ENCODE measurements around the gene LECT2. TPM values are rescaled to one million over a fixed set of nuclear protein-coding genes. Genes with fewer than 3 reads are reported as not detected.
A peak's percentile ranks its signal among the peaks of the same experiment; 100 is the strongest.

Gene LECT2
- total and polyA plus RNA-seq, 5 experiments from 2014 or later: not detected

GRCh38 chr5:135991429-135991828 lies 36.6 kb upstream of the LECT2 start:
- Mint-ChIP-seq H3K27ac (no peak overlapping the region), H3K9me3 (peaks cover 0 to 5% (median 0%) of the 10 kb centered on the region in 9 donors), H3K27me3 (peaks cover 2 to 45% (median 9%) of the 10 kb centered on the region in 5 donors), H3K4me1 (no peaks in the 10 kb centered on the region), H3K36me3 (no peaks in the 10 kb centered on the region), H3K4me3 (no peak overlapping the region)
- ATAC-seq: no peak
- DNase-seq: no peak
- POLR2A ChIA-PET: no interaction called here

GRCh38 chr5:135990528-135991255 lies 35.9 kb upstream of the LECT2 start:
- POLR2A ChIA-PET: no interaction called here
- H3K4me1 Mint-ChIP-seq: no peaks in the 10 kb centered on the region
- H3K4me3 Mint-ChIP-seq: no peak overlapping the region

GRCh38 chr5:135989686-135990085 lies 34.9 kb upstream of the LECT2 start:
- Mint-ChIP-seq H3K36me3 (no peaks in the 10 kb centered on the region), H3K4me1 (no peaks in the 10 kb centered on the region), H3K4me3 (no peak overlapping the region), H3K9me3 (peaks cover 0 to 2% (median 0%) of the 10 kb centered on the region in 9 donors), H3K27me3 (peaks cover 6 to 45% (median 15%) of the 10 kb centered on the region in 5 donors), H3K27ac (peak overlapping the region in 1 of 10 donors; percentile 5)
- POLR2A ChIA-PET: no interaction called here
- DNase-seq (no peak), ATAC-seq (no peak)

More at GRCh38 chr5:135990528-135991255, 35.9 kb upstream of the LECT2 start:
- Mint-ChIP-seq H3K27ac (no peak overlapping the region), H3K36me3 (no peaks in the 10 kb centered on the region), H3K9me3 (peaks cover 0 to 5% (median 0%) of the 10 kb centered on the region in 9 donors), H3K27me3 (peaks cover 6 to 45% (median 15%) of the 10 kb centered on the region in 5 donors)
- ATAC-seq: no peak
- no peak for DNase-seq

GRCh38 chr5:135988546-135988945 lies 33.8 kb upstream of the LECT2 start:
- ATAC-seq (no peak), DNase-seq (no peak)
- POLR2A ChIA-PET: no interaction called here
- Mint-ChIP-seq H3K27me3 (peaks cover 6 to 45% (median 15%) of the 10 kb centered on the region in 5 donors), H3K4me1 (no peaks in the 10 kb centered on the region), H3K9me3 (no peaks in the 10 kb centered on the region), H3K36me3 (no peaks in the 10 kb centered on the region), H3K4me3 (no peak overlapping the region), H3K27ac (no peak overlapping the region)

GRCh38 chr5:135986891-135987401 lies 32.2 kb upstream of the LECT2 start:
- Mint-ChIP-seq H3K36me3 (no peaks in the 10 kb centered on the region), H3K27ac (no peak overlapping the region), H3K27me3 (peaks cover 6 to 45% (median 15%) of the 10 kb centered on the region in 5 donors), H3K4me1 (no peaks in the 10 kb centered on the region), H3K9me3 (peaks cover 0 to 5% (median 0%) of the 10 kb centered on the region in 9 donors), H3K4me3 (no peak overlapping the region)
- DNase-seq: no peak
- no peak for ATAC-seq
- POLR2A ChIA-PET: no interaction called here

GRCh38 chr5:135986401-135986800 lies 31.6 kb upstream of the LECT2 start:
- H3K4me3 Mint-ChIP-seq: no peak overlapping the region
- POLR2A ChIA-PET: no interaction called here
- H3K27me3 Mint-ChIP-seq: peaks cover 5 to 44% (median 14%) of the 10 kb centered on the region in 5 donors
- H3K36me3 Mint-ChIP-seq: no peaks in the 10 kb centered on the region
- no peak for ATAC-seq
- no peak for DNase-seq
- H3K27ac Mint-ChIP-seq: no peak overlapping the region
- peaks cover 0 to 9% (median 0%) of the 10 kb centered on the region in 9 donors for H3K9me3 Mint-ChIP-seq
- H3K4me1 Mint-ChIP-seq: no peaks in the 10 kb centered on the region

- no peak overlapping the region for H3K27ac Mint-ChIP-seq
- H3K4me1 Mint-ChIP-seq: no peaks in the 10 kb centered on the region
These were observed 31.2 kb upstream of the LECT2 start for GRCh38 chr5:135985951-135986350.

GRCh38 chr5:135980620-135981019 lies 25.8 kb upstream of the LECT2 start:
- POLR2A ChIA-PET: no interaction called here
- Mint-ChIP-seq H3K4me1 (no peaks in the 10 kb centered on the region), H3K36me3 (peaks cover 0 to 3% (median 0%) of the 10 kb centered on the region in 3 donors), H3K9me3 (peaks cover 0 to 12% (median 2%) of the 10 kb centered on the region in 9 donors), H3K27ac (no peak overlapping the region), H3K4me3 (no peak overlapping the region), H3K27me3 (peaks cover 8 to 23% (median 14%) of the 10 kb centered on the region in 5 donors)
- ATAC-seq: no peak
- no peak for DNase-seq

More at GRCh38 chr5:135985951-135986350, 31.2 kb upstream of the LECT2 start:
- Mint-ChIP-seq H3K27me3 (peaks cover 4 to 40% (median 12%) of the 10 kb centered on the region in 5 donors), H3K9me3 (peaks cover 0 to 12% (median 0%) of the 10 kb centered on the region in 9 donors), H3K36me3 (no peaks in the 10 kb centered on the region), H3K4me3 (no peak overlapping the region)
- ATAC-seq (no peak), DNase-seq (no peak)
- POLR2A ChIA-PET: no interaction called here

GRCh38 chr5:135979510-135979909 lies 24.7 kb upstream of the LECT2 start:
- H3K27me3 Mint-ChIP-seq: peaks cover 13 to 29% (median 25%) of the 10 kb centered on the region in 5 donors
- DNase-seq (no peak), ATAC-seq (no peak)
- no peaks in the 10 kb centered on the region for H3K4me1 Mint-ChIP-seq
- POLR2A ChIA-PET: no interaction called here
- peaks cover 0 to 3% (median 0%) of the 10 kb centered on the region in 3 donors for H3K36me3 Mint-ChIP-seq
- no peak overlapping the region for H3K4me3 Mint-ChIP-seq
- peaks cover 0 to 12% (median 2%) of the 10 kb centered on the region in 9 donors for H3K9me3 Mint-ChIP-seq
- no peak overlapping the region for H3K27ac Mint-ChIP-seq

- POLR2A ChIA-PET: no interaction called here
- Mint-ChIP-seq H3K27me3 (peaks cover 13 to 34% (median 29%) of the 10 kb centered on the region in 5 donors), H3K4me3 (no peak overlapping the region), H3K4me1 (no peaks in the 10 kb centered on the region), H3K27ac (no peak overlapping the region), H3K36me3 (peaks cover 0 to 3% (median 0%) of the 10 kb centered on the region in 3 donors), H3K9me3 (peaks cover 0 to 12% (median 2%) of the 10 kb centered on the region in 9 donors)
- no peak for ATAC-seq
- DNase-seq: no peak
These were observed 24.2 kb upstream of the LECT2 start for GRCh38 chr5:135978993-135979392.

- Mint-ChIP-seq H3K27ac (no peak overlapping the region), H3K27me3 (peaks cover 20 to 41% (median 37%) of the 10 kb centered on the region in 5 donors), H3K9me3 (peaks cover 0 to 12% (median 2%) of the 10 kb centered on the region in 9 donors), H3K4me1 (no peaks in the 10 kb centered on the region), H3K4me3 (no peak overlapping the region), H3K36me3 (peaks cover 0 to 3% (median 0%) of the 10 kb centered on the region in 3 donors)
- ATAC-seq (no peak), DNase-seq (no peak)
- POLR2A ChIA-PET: no interaction called here
These were observed 23.4 kb upstream of the LECT2 start for GRCh38 chr5:135978212-135978631.

GRCh38 chr5:135977375-135977928 lies 22.7 kb upstream of the LECT2 start:
- Mint-ChIP-seq H3K4me1 (no peaks in the 10 kb centered on the region), H3K9me3 (peaks cover 0 to 12% (median 2%) of the 10 kb centered on the region in 9 donors), H3K4me3 (no peak overlapping the region), H3K36me3 (peaks cover 0 to 3% (median 0%) of the 10 kb centered on the region in 3 donors), H3K27me3 (peaks cover 20 to 44% (median 37%) of the 10 kb centered on the region in 5 donors), H3K27ac (no peak overlapping the region)
- ATAC-seq (no peak), DNase-seq (peak in 1 of 10 donors; percentile 33)
- POLR2A ChIA-PET: no interaction called here

GRCh38 chr5:135976216-135976615 lies 21.4 kb upstream of the LECT2 start:
- POLR2A ChIA-PET: no interaction called here
- Mint-ChIP-seq H3K27me3 (peaks cover 21 to 47% (median 39%) of the 10 kb centered on the region in 5 donors), H3K4me1 (no peaks in the 10 kb centered on the region), H3K36me3 (peaks cover 0 to 5% (median 0%) of the 10 kb centered on the region in 3 donors), H3K4me3 (no peak overlapping the region), H3K9me3 (peaks cover 0 to 6% (median 2%) of the 10 kb centered on the region in 9 donors), H3K27ac (no peak overlapping the region)
- no peak for ATAC-seq
- DNase-seq: no peak

Measured in naive thymus-derived CD8-positive, alpha-beta T cell (primary cell).